IMR-90 (cell line): ENCODE results near the gene WASF3. TPM values are rescaled to one million over a fixed set of nuclear protein-coding genes. Genes with fewer than 3 reads are reported as not detected.

ENCODE experiments used
- ATAC-seq: fragments of 200-7000 bp; cut with Tn5 transposase; 2 replicates; pipeline ENCODE4 v1.9.1; 2020; ENCODE audit warnings: low read depth, mild to moderate bottlenecking, moderate library complexity
- BruUV-seq: library from RNA; stranded (reverse); fragments of 400-500 nt; replicated peaks from 2 replicates; lab custom pipeline; 2021; lab: Mats Ljungman, UMichigan
- CTCF ChIA-PET: fragments of 300-600 bp; formaldehyde crosslinking; extraction: SDS; loops from one replicate; lab custom pipeline; 2021; ENCODE audit warnings: antibody characterized with exemption; lab: Yijun Ruan, JAX
- POLR2A ChIA-PET: fragments of 300-600 bp; sonication (Branson Sonifier 250); formaldehyde crosslinking; loops from one replicate; lab custom pipeline; 2022; ENCODE audit warnings: antibody characterized with exemption; ENCODE audit not compliant: unreplicated experiment; lab: Charles Lee
- DNase-seq: peaks from one replicate; pipeline ENCODE4 v3.0.0; 2013
- H2AFZ ChIP-seq: replicated peaks from 2 replicates; pipeline ENCODE3; 2013; ENCODE audit warnings: low read length, mild to moderate bottlenecking; ENCODE audit not compliant: poor library complexity
- H2AK5ac ChIP-seq: 2 replicates; pipeline ENCODE4 v1.6.1; 2013; ENCODE audit warnings: low read depth, low read length, inconsistent platforms
- H2AK9ac ChIP-seq: replicated peaks from 2 replicates; pipeline ENCODE3; 2013; ENCODE audit warnings: mild to moderate bottlenecking, low read depth, low read length, moderate library complexity; ENCODE audit not compliant: poor library complexity
- H2BK120ac ChIP-seq: 2 replicates; pipeline ENCODE4 v1.6.1; 2013; ENCODE audit warnings: low read depth, low read length, inconsistent platforms
- H2BK15ac ChIP-seq: 3 replicates; pipeline ENCODE4 v1.6.1; 2013; ENCODE audit warnings: low read depth, low read length, inconsistent platforms
- H2BK20ac ChIP-seq: 2 replicates; pipeline ENCODE4 v1.6.1; 2013; ENCODE audit warnings: low read depth, mild to moderate bottlenecking, inconsistent platforms, low read length, moderate library complexity
- H2BK5ac ChIP-seq: 2 replicates; pipeline ENCODE4 v1.6.1; 2013; ENCODE audit warnings: mild to moderate bottlenecking, low read depth, low read length, inconsistent platforms; ENCODE audit not compliant: poor library complexity, severe bottlenecking
- H3K14ac ChIP-seq: replicated peaks from 2 replicates; pipeline ENCODE4 v1.6.1; 2013; ENCODE audit warnings: low read depth, low read length, inconsistent platforms
- H3K18ac ChIP-seq: 2 replicates; pipeline ENCODE4 v1.6.1; 2013; ENCODE audit warnings: low read depth, low read length, control low read depth
- H3K23ac ChIP-seq: 2 replicates; pipeline ENCODE4 v1.6.1; 2013; ENCODE audit warnings: low read depth, low read length, inconsistent platforms
- H3K27ac ChIP-seq: 2 replicates; pipeline ENCODE4 v1.5.1; 2013; ENCODE audit warnings: mild to moderate bottlenecking, control low read depth, low read length; ENCODE audit not compliant: insufficient read depth
- H3K27me3 ChIP-seq: 2 replicates; pipeline ENCODE4 v1.6.1; 2013; ENCODE audit warnings: low read length; ENCODE audit not compliant: control insufficient read depth, insufficient read depth
- H3K36me3 ChIP-seq: 2 replicates; pipeline ENCODE4 v1.6.1; 2013; ENCODE audit warnings: low read length, mixed read lengths; ENCODE audit not compliant: control insufficient read depth, insufficient read depth
- H3K4ac ChIP-seq: 2 replicates; pipeline ENCODE4 v1.6.1; 2013; ENCODE audit warnings: low read depth, low read length, inconsistent platforms
- H3K4me1 ChIP-seq: 2 replicates; pipeline ENCODE4 v1.6.1; 2013; ENCODE audit warnings: low read length, mixed read lengths; ENCODE audit not compliant: control insufficient read depth, insufficient read depth
- H3K4me2 ChIP-seq: 2 replicates; pipeline ENCODE4 v1.6.1; 2013; ENCODE audit warnings: low read depth, mild to moderate bottlenecking, control low read depth, low read length, moderate library complexity
- H3K4me3 ChIP-seq: 2 replicates; pipeline ENCODE4 v1.5.1; 2013; ENCODE audit warnings: low read depth, mild to moderate bottlenecking, control low read depth, low read length, moderate library complexity; ENCODE audit not compliant: insufficient read depth
- H3K56ac ChIP-seq: 2 replicates; pipeline ENCODE4 v1.6.1; 2013; ENCODE audit warnings: low read length, inconsistent platforms; ENCODE audit not compliant: insufficient read depth; ENCODE audit errors: extremely low read depth
- H3K79me1 ChIP-seq, 2 experiments: 2 replicates each; pipeline ENCODE4 v1.6.1; 2013; ENCODE audit warnings: low read length in 2 of 2, inconsistent platforms in 1 of 2, low read depth in 1 of 2
- H3K9ac ChIP-seq: 2 replicates; pipeline ENCODE4 v1.6.1; 2013; ENCODE audit warnings: low read depth, low read length, control low read depth
- H3K9me1 ChIP-seq: 2 replicates; pipeline ENCODE4 v1.6.1; 2013; ENCODE audit warnings: low read length, inconsistent platforms; ENCODE audit not compliant: insufficient read depth
- H3K9me3 ChIP-seq: 2 replicates; pipeline ENCODE4 v1.6.1; 2013; ENCODE audit warnings: low read length; ENCODE audit not compliant: control insufficient read depth, insufficient read depth
- H4K20me1 ChIP-seq: 2 replicates; pipeline ENCODE4 v1.6.1; 2013; ENCODE audit warnings: low read length, inconsistent platforms; ENCODE audit not compliant: insufficient read depth
- H4K5ac ChIP-seq: 2 replicates; pipeline ENCODE4 v1.6.1; 2013; ENCODE audit warnings: mild to moderate bottlenecking, low read depth, low read length, control low read depth
- H4K8ac ChIP-seq, 2 experiments: 2 replicates each; pipeline ENCODE4 v1.6.1; 2013; ENCODE audit warnings: low read depth in 2 of 2, low read length in 2 of 2, control low read depth in 1 of 2, inconsistent platforms in 1 of 2
- H4K91ac ChIP-seq: 2 replicates; pipeline ENCODE4 v1.6.1; 2013; ENCODE audit warnings: low read depth, low read length, inconsistent platforms; ENCODE audit not compliant: insufficient read depth
- BHLHE40 ChIP-seq: fragments of 150-350 bp; IDR thresholded peaks from 2 replicates; pipeline ENCODE4 v1.6.1; 2016; ENCODE audit warnings: mild to moderate bottlenecking, low read depth, low read length
- MAFK ChIP-seq: IDR thresholded peaks from 2 replicates; pipeline ENCODE4 v1.6.1; 2012; ENCODE audit warnings: low read depth, low read length, improper control_type of control experiment
- WGBS, 2 experiments: methylation state at CpG; one replicate each; pipeline versions ENCODE4 v1.1.5 to v1.1.7; 2013; ENCODE audit warnings: missing lambda C conversion rate in 2 of 2; ENCODE audit not compliant: insufficient read length in 1 of 2; ENCODE audit errors: extremely low coverage in 2 of 2; 5-methylcytosine and 5-hydroxymethylcytosine counted together
- dilution Hi-C: fragments of 300-500 bp; cut with HindIII; formaldehyde crosslinking; loops from one replicate; pipeline ENCODE4 v1.14.3; 2018; ENCODE audit warnings: low sequenced_read_pairs; ENCODE audit not compliant: unreplicated experiment
- in situ Hi-C: fragments of 300-500 bp; cut with MboI; formaldehyde crosslinking; loops from 3 replicates; pipeline ENCODE4 v1.14.3; 2019; ENCODE audit warnings: low sequenced_read_pairs, inconsistent platforms, mixed read lengths
- intact Hi-C: fragments of 100-400 bp; cut with micrococcal nuclease; formaldehyde crosslinking; loops from 2 replicates; pipeline ENCODE4 v1.10.0; 2022
- polyA plus RNA-seq, 3 experiments: library from polyadenylated mRNA; depleted of rRNA; stranded (reverse); fragments of >200 nt; gene quantifications; 2 replicates each; pipeline ENCODE4 v1.2.3, GENCODE V29; 2012; ENCODE audit warnings: low replicate concordance in 1 of 3
- total RNA-seq: library from RNA; depleted of rRNA; stranded (reverse); fragments of >200 nt; gene quantifications from 2 replicates; pipeline ENCODE4 v1.2.3, GENCODE V29; 2012

Gene WASF3
- total and polyA plus RNA-seq, 2 of the 4 experiments (the other 2 are of a cell fraction): 4.3 to 11.4 TPM

DNA sequence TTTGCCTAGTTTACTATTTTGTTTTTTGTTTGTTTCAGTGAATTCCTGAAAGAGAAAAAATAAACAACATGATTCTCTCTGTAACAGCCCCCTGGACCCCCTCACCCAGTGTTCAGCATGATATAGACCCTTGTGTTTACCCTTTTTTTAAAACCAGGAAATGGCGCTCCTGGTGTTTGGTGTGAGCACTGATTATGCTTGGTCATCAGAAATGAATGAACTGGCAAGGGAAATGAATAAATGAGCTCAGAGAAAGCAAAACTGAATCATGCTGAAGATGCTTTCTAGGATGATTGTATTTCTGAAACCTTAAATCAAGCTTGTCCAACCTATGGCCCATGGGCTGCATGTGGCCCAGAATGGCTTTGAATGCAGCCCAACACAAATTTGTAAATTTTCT lies 22.1 kb downstream of the WASF3 start:
- H3K9ac ChIP-seq: no peak overlapping the region
- H4K5ac ChIP-seq: no peak overlapping the region
- no peak overlapping the region for H2BK120ac ChIP-seq
- no peak overlapping the region for H3K4me2 ChIP-seq
- no peak overlapping the region for H3K4me3 ChIP-seq
- no peak overlapping the region for H3K14ac ChIP-seq
- in situ Hi-C loops (no loop called here), intact Hi-C loops (loop anchor here (5.0 kb wide), 1 partner anchor 78 kb away; no protein-coding TSS in a partner anchor), dilution Hi-C loops (no loop called here)
- no peak for DNase-seq
- no peak overlapping the region for H4K91ac ChIP-seq
- WGBS, 2 experiments: 100% methylated on average over 1 of the region's 1 CpG; no CpG with 5 or more reads in 1 of the 2 experiments
- no peak overlapping the region for H3K4ac ChIP-seq
- H3K9me1 ChIP-seq: peaks cover 5% of the 10 kb centered on the region; the same call in 1 of the 2 replicates
- H3K79me1 ChIP-seq: peaks cover 17 to 43% of the 10 kb centered on the region in 2 experiments
- ATAC-seq: no peak
- no peak overlapping the region for H3K27ac ChIP-seq
- no peak overlapping the region for H2BK5ac ChIP-seq
- CTCF ChIA-PET: no interaction called here
- no peak overlapping the region for H2AFZ ChIP-seq
- H3K9me3 ChIP-seq: 0 out of 2 replicates have a peak, but pooled peaks cover 4% of the 10 kb centered on the region
- no peak overlapping the region for H3K56ac ChIP-seq
- H2BK20ac ChIP-seq: no peak overlapping the region
- H3K27me3 ChIP-seq: no peaks in the 10 kb centered on the region
- POLR2A ChIA-PET: no interaction called here
- BruUV-seq: no TSS peak
- peaks cover 1% of the 10 kb centered on the region; the same call in 1 of the 2 replicates for H3K36me3 ChIP-seq
- peaks cover 9% of the 10 kb centered on the region for H3K4me1 ChIP-seq
- H3K23ac ChIP-seq: no peak overlapping the region
- H2BK15ac ChIP-seq: no peak overlapping the region
- H3K18ac ChIP-seq: no peak overlapping the region
- H2AK5ac ChIP-seq: no peak overlapping the region
- no peak overlapping the region for H4K8ac ChIP-seq
- no peaks in the 10 kb centered on the region for H4K20me1 ChIP-seq
- no peak overlapping the region for H2AK9ac ChIP-seq
- peak; percentile 88 for TF ChIP-seq MAFK
- no peak for TF ChIP-seq BHLHE40
